Epidermal melanocyte (primary cell): ENCODE results near the gene HS1BP3.
A peak's percentile ranks its signal among the peaks of the same experiment; 100 is the strongest.

Experiments
- DNase-seq: peaks from one replicate; pipeline ENCODE4 v3.0.0; 2011; ENCODE audit warnings: low spot score; ENCODE audit not compliant: insufficient read length

The HS1BP3 gene

GRCh38 chr2:20603791-20604190 lies 47.1 kb downstream of the HS1BP3 start:
- no peak for DNase-seq

- no peak for DNase-seq
These were observed 48.1 kb downstream of the HS1BP3 start for GRCh38 chr2:20602803-20603202.

- DNase-seq: no peak
These were observed 50.1 kb downstream of the HS1BP3 start for GRCh38 chr2:20600756-20601325.

DNA sequence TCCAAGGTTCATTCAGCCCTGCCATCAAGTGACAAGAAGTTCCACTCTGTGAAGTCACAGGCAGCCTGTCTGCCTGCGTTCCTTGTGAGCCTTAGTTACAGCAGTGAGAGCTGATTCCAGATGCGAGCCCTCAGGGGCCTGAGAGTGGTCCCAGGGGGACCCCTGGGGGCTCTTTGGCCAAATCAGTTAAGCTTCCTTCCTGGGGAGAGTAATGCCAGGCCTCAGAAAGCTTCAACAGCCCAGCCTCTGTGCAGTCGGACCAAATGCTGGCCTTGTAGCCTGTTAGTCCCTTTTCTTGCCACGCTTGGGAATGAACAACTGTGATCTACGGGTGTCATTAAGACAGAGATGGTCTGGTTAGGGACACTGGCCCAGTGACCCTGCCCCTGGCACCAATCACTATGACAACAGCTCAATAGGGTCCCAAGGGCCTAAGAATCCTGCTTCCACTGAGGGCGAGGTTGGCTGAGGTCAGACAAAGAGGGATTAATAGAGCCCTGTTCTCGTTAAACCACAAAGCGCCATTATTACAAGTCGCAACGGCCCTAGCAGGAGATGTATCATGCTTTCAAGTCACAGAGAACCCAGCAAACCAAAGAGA lies 50.9 kb downstream of the HS1BP3 start:
- DNase-seq: peak; percentile 43

DNA sequence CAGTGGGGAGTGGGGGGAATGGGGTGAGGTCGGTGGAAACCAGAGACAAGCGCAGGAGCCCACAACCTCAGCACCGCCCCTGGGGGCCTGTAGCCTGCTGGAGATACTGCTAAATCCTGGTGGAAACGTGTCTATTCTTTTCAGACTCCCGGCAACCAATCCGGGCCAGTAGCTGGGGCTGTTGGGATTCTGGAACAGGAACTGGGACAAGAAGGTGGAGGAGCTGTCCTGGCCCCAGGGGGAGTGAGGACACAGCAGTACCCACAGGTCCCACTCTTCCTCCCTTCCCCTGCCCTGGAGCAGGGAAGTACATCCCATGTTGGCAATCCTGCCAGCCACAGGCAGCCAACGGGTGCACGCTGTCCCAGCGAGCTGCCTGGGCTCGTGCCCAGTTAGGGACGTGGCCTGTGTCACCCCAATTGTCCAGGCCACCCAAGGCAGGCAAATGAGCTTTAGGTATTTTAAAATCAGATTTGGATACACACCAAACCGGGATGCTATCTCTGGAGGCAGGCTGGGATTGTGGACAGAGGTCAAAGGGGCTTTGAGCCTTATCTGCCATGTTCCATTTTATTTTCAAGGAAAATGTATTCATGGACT lies 51.8 kb downstream of the HS1BP3 start:
- DNase-seq: no peak

DNA sequence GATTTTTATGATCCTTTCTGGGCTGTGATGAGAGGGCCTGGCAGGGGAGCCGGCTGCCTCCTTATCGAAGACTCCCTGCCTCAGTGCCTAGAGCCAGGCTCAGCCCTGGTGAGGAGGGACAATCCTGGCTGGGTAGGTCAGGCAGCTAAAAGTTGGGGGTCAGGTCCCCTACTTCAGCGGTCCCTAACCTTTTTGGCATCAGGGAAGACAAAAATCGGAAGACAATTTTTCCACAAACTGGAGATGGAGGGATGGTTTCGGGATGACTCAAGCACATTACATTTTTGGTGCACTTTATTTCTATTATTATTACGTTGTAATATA lies 53.1 kb downstream of the HS1BP3 start:
- no peak for DNase-seq

- no peak for DNase-seq
These were observed 53.7 kb downstream of the HS1BP3 start for GRCh38 chr2:20596973-20597859.

GRCh38 chr2:20596193-20596972 lies 54.5 kb downstream of the HS1BP3 start:
- DNase-seq: no peak

GRCh38 chr2:20595439-20596192 lies 55.3 kb downstream of the HS1BP3 start:
- DNase-seq: no peak

DNA sequence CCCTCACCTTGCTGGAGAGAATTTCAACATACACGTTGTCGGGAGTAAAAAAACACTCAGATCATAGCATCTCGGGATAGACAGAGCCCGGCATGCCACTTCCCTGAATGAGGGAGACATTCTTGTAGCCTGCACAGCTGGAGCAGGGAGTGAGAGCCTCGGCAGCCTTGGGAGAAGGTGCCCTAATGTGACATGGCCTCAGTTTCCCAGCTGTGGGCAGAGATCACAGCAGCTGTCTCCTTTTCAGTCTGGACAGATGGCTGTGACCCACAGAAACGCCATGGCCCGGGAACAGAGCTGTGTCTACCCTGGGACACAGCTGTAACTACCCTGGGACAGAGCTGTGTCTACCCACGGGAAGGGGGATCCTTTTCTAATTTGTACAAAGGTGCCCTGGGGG lies 55.9 kb downstream of the HS1BP3 start:
- no peak for DNase-seq

DNA sequence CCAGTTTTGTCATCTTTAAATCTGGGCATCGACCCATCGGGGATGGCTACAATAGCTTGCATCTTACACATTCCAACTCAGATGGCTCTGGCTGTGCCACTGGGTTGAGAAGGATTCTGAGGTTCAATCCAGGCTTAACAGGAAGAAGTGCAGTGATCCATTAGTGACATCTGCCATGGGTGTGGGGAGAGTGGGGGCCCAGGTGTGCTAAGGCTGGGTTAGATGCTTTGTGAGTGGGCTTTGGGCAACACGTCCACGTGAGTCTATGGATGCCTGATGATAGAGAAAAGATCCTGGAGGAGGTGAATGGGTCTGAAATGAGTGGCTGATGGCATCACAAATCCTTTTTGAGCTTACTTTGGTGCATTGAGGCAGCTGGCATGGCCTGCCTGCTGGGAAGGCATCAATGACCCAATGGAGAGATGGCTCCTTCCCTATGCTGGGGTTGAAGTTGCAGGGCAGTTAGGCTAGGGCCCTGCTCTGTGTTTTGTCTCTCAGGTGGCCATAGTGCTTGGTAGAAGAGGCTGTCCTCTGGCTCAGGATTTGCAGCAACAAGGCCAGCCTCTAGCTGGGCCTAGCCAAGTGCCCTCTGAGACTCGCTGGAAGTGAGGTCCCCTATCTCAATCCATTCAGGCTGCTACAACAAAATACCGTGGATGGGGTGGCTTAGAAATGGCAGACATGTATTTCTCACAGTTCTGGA lies 56.7 kb downstream of the HS1BP3 start:
- DNase-seq: no peak

- no peak for DNase-seq
These were observed 57.5 kb downstream of the HS1BP3 start for GRCh38 chr2:20593072-20594034.

GRCh38 chr2:20592106-20593071 lies 58.5 kb downstream of the HS1BP3 start:
- no peak for DNase-seq

GRCh38 chr2:20590704-20591515 lies 60.0 kb downstream of the HS1BP3 start:
- DNase-seq: no peak

- no peak for DNase-seq
These were observed 60.8 kb downstream of the HS1BP3 start for GRCh38 chr2:20589975-20590703.
